ENCODE measurements around the gene OR5AS1. TPM values are rescaled to one million over a fixed set of nuclear protein-coding genes. Genes with fewer than 3 reads are reported as not detected.

OR5AS1 gene
- total and polyA plus RNA-seq, 2 donors from 2014 or later, result not detected

Other genes with a start within 250 kb of the OR5AS1 start
- gene OR5D14, start 232.1 kb upstream of the OR5AS1 start, total RNA-seq, result not detected
- not detected for gene OR5D14, start 232.1 kb upstream of the OR5AS1 start, polyA plus RNA-seq (ENCODE audit: insufficient read depth, low read depth, low replicate concordance)
- not detected for gene OR5L1, start 216.3 kb upstream of the OR5AS1 start, total RNA-seq
- not detected for gene OR5L1, start 216.3 kb upstream of the OR5AS1 start, polyA plus RNA-seq (ENCODE audit: insufficient read depth, low read depth, low replicate concordance)
- not detected for gene OR5D18, start 208.0 kb upstream of the OR5AS1 start, total RNA-seq
- gene OR5D18, start 208.0 kb upstream of the OR5AS1 start, polyA plus RNA-seq (ENCODE audit: insufficient read depth, low read depth, low replicate concordance), result not detected
- not detected for gene OR5L2, start 200.4 kb upstream of the OR5AS1 start, total RNA-seq
- not detected for gene OR5L2, start 200.4 kb upstream of the OR5AS1 start, polyA plus RNA-seq (ENCODE audit: insufficient read depth, low read depth, low replicate concordance)
- not detected for gene OR5D16, start 188.9 kb upstream of the OR5AS1 start, total RNA-seq
- gene OR5D16, start 188.9 kb upstream of the OR5AS1 start, polyA plus RNA-seq (ENCODE audit: insufficient read depth, low read depth, low replicate concordance), result not detected
- not detected for gene TRIM51, start 144.4 kb upstream of the OR5AS1 start, total RNA-seq
- not detected for gene TRIM51, start 144.4 kb upstream of the OR5AS1 start, polyA plus RNA-seq (ENCODE audit: insufficient read depth, low read depth, low replicate concordance)
- gene OR5W2, start 113.1 kb upstream of the OR5AS1 start, total RNA-seq, result not detected
- gene OR5W2, start 113.1 kb upstream of the OR5AS1 start, polyA plus RNA-seq (ENCODE audit: insufficient read depth, low read depth, low replicate concordance), result not detected
- gene OR5I1, start 91.3 kb upstream of the OR5AS1 start, total RNA-seq, result not detected
- not detected for gene OR5I1, start 91.3 kb upstream of the OR5AS1 start, polyA plus RNA-seq (ENCODE audit: insufficient read depth, low read depth, low replicate concordance)
- not detected for gene OR10AG1, start 57.7 kb upstream of the OR5AS1 start, total RNA-seq
- not detected for gene OR10AG1, start 57.7 kb upstream of the OR5AS1 start, polyA plus RNA-seq (ENCODE audit: insufficient read depth, low read depth, low replicate concordance)
- not detected for gene OR5F1, start 33.0 kb upstream of the OR5AS1 start, total RNA-seq
- not detected for gene OR5F1, start 33.0 kb upstream of the OR5AS1 start, polyA plus RNA-seq (ENCODE audit: insufficient read depth, low read depth, low replicate concordance)
- gene OR8I2, start 65.7 kb downstream of the OR5AS1 start, total RNA-seq, result not detected
- not detected for gene OR8I2, start 65.7 kb downstream of the OR5AS1 start, polyA plus RNA-seq (ENCODE audit: insufficient read depth, low read depth, low replicate concordance)
- not detected for gene OR8H2, start 76.0 kb downstream of the OR5AS1 start, total RNA-seq
- gene OR8H2, start 76.0 kb downstream of the OR5AS1 start, polyA plus RNA-seq (ENCODE audit: insufficient read depth, low read depth, low replicate concordance), result not detected
- gene OR8H3, start 94.7 kb downstream of the OR5AS1 start, total RNA-seq, result not detected
- gene OR8H3, start 94.7 kb downstream of the OR5AS1 start, polyA plus RNA-seq (ENCODE audit: insufficient read depth, low read depth, low replicate concordance), result not detected
- not detected for gene OR8J3, start 112.5 kb downstream of the OR5AS1 start, total RNA-seq
- not detected for gene OR8J3, start 112.5 kb downstream of the OR5AS1 start, polyA plus RNA-seq (ENCODE audit: insufficient read depth, low read depth, low replicate concordance)
- gene OR8K5, start 132.7 kb downstream of the OR5AS1 start, total RNA-seq, result not detected
- gene OR8K5, start 132.7 kb downstream of the OR5AS1 start, polyA plus RNA-seq (ENCODE audit: insufficient read depth, low read depth, low replicate concordance), result not detected
- gene OR5J2, start 149.0 kb downstream of the OR5AS1 start, total RNA-seq, result not detected
- not detected for gene OR5J2, start 149.0 kb downstream of the OR5AS1 start, polyA plus RNA-seq (ENCODE audit: insufficient read depth, low read depth, low replicate concordance)
- gene OR5T2, start 206.6 kb downstream of the OR5AS1 start, total RNA-seq, result not detected
- gene OR5T2, start 206.6 kb downstream of the OR5AS1 start, polyA plus RNA-seq (ENCODE audit: insufficient read depth, low read depth, low replicate concordance), result not detected
- not detected for gene OR5T3, start 224.6 kb downstream of the OR5AS1 start, total RNA-seq
- not detected for gene OR5T3, start 224.6 kb downstream of the OR5AS1 start, polyA plus RNA-seq (ENCODE audit: insufficient read depth, low read depth, low replicate concordance)
- gene OR5T1, start 246.5 kb downstream of the OR5AS1 start, total RNA-seq, result not detected
- not detected for gene OR5T1, start 246.5 kb downstream of the OR5AS1 start, polyA plus RNA-seq (ENCODE audit: insufficient read depth, low read depth, low replicate concordance)